ENCODE data around the gene CDK2AP2.

Gene CDK2AP2

GRCh38 chr11:67503119-67504004, 4.6 kb downstream of the CDK2AP2 start:
- DNase-seq = no peak

GRCh38 chr11:67502328-67502979, 5.5 kb downstream of the CDK2AP2 start:
- DNase-seq = no peak

DNA sequence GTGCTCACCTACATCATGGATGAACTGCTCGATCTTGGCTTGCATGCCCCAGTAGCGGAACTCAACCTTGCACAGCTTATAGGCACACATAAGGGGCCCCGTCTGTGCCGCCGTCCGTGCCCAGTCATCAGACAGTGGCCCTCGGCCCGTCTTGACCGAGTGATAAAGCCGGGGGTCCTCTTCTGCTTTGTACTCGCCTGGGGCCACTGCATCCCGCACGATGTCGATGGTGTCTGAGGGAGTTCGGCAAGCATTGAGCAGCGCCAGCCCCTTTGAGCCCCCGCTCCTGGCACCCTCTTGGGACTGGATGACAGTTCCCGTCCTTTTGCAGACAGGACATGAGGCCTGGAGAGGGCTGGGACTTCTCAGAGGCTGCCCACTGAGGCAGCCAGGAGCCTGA, 6.1 kb downstream of the CDK2AP2 start:
- DNase-seq = no peak

DNA sequence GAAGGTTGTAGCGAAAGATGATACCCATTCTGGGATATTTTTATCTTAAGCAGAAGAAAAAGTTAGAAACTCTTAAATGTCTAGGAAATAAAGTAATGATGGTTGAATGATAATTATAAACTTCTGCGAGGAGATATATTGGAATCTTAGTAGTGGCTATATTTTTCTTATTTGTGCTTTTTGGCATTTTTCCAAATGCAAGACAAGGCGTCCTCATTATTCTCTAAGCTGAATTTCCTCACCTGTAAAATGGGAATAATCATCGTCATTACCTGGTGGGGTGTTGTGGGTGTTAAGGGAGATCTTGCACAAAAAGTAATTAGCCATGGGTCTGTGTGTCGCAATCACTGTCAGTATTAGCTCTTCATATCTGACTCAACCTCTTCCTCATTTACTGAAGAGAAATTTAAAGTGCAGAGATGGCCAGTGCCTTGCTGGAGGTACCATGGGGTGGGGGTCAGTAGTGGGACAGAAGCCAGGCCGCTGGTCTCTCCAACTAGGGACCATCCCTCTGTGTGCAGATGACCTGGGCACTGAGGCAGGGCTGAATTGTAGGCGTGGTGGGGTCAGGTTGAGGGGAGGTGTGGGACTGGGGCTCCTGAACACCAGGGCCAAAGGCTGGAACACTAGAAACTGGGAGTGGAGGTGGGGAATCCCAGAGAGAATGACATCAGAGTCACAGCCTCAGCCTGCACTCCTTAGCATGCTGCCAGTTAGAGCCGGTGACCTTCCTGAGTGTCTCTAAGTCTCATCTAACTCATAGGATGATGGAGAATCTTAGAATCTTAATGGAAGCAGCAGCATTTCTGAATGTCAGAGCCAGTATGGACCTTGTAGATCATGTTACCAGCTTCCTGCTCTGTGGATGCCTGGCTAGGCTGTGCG, 6.9 kb downstream of the CDK2AP2 start:
- DNase-seq = no peak

GRCh38 chr11:67500484-67500821, 7.5 kb downstream of the CDK2AP2 start:
- no peak for DNase-seq

DNA sequence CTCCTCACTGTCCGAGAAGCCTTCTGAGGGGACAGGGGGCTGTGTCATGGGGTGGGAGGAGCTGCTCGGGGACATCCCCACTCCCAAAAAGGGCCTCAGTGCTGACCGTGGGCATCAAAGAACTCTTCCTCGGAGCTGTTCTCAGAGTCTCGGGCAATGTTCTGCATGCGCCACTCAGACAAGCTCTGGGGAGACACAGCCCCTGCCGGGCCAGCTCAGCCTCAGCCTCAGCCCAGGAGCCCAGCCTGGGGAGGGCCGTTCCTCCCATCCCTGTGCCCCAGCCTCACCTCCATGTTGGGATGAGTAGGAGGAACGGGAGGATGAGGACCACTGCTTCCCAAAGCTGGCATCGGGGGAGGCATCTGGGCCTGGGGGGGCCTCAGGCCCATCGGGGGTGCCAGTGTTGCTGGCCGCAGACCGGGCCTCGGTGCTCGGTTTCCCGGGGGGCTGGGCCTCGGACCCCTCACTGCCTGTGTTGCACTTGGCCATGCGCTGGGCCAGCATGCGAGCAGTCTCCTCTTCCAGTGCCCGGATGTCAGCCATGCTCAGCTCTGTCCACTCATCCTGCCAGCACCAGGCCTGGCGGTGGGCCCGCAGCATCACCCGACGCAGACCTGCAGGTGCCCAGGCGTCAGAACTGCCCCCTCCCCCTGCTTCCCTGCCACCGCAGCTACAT, 8.0 kb downstream of the CDK2AP2 start:
- no peak for DNase-seq

- DNase-seq = no peak
Observed at GRCh38 chr11:67498544-67498972, 9.4 kb downstream of the CDK2AP2 start.

GRCh38 chr11:67497656-67498291, 10.2 kb downstream of the CDK2AP2 start:
- DNase-seq = no peak

GRCh38 chr11:67496113-67496512, 11.8 kb downstream of the CDK2AP2 start:
- DNase-seq = no peak

GRCh38 chr11:67495234-67496005, 12.5 kb downstream of the CDK2AP2 start:
- DNase-seq = no peak

- no peak for DNase-seq
Observed at GRCh38 chr11:67494371-67495233, 13.4 kb downstream of the CDK2AP2 start.

GRCh38 chr11:67493548-67494370, 14.2 kb downstream of the CDK2AP2 start:
- no peak for DNase-seq

- no peak for DNase-seq
Observed at GRCh38 chr11:67492801-67493547, 15.0 kb downstream of the CDK2AP2 start.

DNA sequence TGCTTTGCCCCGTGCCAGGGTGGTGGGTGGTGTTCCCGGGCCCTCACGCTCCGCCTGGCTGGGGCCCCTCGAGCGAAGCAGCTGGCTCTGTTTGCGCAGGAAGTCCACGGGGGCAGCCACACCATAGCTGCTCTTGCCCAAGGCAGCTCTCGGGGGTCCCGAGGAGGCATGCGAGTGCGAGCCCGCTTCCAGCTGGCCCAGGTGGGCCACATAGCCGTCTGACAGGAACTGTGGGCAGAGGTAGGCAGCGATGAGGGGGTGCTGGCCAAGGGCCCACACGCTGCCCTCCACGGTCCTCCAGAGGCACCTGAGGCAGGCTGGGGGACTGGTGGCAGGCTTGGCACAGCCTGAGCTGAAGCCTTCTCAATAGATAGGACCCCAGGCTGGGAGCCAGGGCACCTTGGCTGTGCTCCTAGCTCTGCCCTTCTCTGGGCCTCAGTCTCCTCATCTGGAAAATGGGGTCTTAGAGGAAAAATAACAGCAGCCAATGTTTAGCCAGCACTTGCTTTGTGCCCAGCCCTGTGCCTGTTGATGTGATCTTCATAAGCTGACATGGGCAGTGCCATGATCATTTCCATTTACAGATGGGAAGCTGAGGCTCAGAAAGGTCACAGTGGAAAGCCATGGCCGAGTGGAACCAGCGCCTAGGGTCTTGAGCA, 15.8 kb downstream of the CDK2AP2 start:
- no peak for DNase-seq

DNA sequence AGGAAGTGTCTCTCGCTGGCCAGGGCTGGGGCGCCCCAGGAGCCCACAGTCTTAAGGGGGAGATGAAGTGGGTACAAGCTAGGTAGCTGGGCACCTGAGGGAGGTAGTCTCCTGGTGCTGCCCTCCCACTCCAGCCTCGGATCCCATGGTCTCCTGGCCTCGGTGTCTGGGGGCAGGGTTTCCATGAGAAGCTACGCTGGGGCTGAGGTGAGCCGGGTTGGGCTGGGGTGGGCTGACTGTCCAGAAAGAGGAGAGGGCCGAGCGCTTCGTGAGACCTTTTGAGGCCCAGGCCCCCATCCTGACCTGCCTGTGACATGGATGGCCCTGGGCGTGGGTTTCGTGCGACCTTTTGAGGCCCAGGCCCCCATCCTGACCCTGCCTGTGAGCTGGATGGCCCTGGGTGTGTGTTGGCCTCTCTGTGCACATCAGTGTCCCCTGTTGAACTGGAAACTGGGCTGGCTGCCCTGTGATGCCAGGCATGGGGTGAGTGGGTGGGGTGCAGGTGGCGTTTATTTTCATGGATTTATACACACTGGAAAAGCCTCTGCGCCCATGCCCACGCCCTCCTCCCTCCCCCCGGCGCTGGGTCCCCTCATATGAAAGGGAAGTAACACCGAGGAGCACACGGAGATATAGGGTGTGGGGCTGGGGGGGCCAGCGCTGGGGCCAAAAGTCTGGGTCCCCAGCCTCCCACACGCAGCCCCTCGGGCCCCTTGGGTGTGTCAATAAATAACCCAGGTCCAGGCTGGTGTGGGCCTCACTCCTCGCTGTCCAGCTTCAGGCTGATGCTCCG, 16.5 kb downstream of the CDK2AP2 start:
- DNase-seq = no peak

GRCh38 chr11:67490727-67491065, 17.3 kb downstream of the CDK2AP2 start:
- no peak for DNase-seq

All from SW 1271 (cell line).